CD4-positive, alpha-beta T cell treated with Interferon gamma for 1 hour (primary cell): Measurements from ENCODE around the gene GAREM1.

Experiments
- DNase-seq: peaks from one replicate; pipeline ENCODE4 v3.0.0-alpha.2; 2020

Gene GAREM1

DNA sequence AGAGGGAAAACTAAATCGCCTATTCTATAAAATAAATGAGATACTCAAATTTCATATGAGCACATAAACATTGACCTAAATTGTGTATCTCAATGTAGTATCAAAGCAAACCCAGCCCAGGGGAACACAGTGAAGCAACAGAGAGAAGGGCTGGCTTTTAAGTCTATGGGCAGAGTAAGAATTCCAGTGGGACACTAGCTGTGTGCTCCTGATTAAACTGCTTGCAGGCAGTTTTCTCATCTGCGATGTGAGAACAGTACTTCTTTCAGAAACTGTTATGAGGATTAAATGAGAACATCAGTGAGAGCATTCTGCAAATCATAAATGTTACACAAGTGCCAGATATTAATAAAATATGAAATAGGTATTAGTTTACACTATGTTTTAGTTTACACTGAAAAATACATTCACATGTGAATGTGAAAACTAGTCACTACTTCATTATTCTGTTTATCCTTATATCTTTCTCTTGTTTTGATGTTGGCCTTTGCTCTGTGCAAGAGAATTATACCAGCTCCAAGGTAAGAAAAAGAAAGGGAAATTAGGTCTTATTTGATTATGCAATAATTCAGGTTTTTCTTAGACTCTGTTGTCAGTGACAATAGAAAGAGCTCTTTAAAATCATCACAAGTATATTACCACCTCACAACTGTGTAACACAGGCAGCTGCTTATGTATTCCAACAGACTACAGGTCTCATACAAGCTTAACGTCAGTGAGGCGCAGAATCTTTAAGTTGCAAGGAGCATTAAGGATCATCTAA lies 47.5 kb downstream of the GAREM1 start:
- DNase-seq, result no peak

DNA sequence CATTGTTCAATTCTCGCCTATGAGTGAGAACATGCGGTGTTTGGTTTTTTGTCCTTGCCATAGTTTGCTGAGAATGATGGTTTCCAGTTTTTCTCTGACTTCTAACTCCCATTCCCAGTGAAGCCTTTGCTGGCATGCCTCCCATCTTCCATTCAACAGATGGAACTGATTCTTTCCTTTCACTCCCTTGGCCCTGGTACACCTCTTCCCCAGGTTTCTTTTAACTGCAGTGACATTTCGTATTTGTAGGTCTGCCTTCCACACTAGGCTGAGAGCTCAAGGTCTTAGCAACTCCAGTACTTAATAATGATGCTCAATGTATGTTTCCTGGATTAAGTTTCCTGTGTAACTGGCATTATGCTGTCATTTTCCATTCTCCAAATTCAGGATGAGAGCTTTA lies 48.5 kb downstream of the GAREM1 start:
- DNase-seq, result no peak

DNA sequence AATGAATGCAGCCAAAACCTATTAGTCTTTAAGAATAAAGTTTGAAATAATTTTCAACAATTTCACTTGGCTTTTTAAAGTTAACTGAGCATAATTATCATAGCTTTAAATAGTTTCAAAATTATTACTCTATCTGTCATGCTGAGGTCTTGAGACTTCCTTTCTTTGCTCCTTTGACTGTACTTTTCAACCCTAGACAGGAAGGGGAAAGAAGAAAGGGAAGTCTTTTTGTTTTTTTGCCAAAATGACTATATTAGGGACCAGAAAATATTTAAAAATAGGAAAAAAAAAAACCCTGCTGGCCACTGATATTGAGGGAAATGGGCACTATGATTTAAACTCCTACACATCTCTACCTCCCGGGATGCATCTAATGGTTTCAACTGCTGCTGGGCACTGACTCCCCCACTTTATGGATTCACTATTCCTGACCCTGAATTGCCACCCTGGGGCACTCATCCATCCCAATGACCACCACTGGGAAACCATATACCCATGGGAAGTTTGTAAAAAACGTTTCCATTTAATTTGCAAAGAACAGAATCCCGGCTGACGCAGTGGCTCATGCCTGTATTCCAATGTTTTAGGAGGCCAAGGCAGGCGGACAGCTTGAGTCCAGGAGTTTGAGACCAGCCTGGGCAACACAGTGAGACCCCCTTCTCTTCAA lies 50.5 kb downstream of the GAREM1 start:
- DNase-seq, result no peak

DNA sequence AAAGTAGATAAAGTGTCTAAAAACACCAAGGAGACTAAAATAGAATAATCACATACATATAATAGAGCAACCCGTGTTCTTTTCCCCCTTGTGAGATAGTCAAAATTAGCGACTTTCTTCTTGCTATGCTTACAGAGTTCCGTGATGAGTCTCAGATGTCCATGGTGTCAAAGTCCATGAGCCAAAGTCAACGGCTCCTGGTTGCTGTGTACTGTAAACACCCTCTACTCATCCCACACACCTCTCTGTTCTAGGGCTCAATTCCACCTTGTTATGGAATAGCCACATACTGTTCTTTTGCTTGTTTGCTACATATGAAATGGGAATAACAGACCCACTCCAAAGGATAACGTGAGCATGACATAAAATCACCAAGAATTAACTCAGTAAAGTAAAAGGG lies 52.5 kb downstream of the GAREM1 start:
- no peak for DNase-seq

DNA sequence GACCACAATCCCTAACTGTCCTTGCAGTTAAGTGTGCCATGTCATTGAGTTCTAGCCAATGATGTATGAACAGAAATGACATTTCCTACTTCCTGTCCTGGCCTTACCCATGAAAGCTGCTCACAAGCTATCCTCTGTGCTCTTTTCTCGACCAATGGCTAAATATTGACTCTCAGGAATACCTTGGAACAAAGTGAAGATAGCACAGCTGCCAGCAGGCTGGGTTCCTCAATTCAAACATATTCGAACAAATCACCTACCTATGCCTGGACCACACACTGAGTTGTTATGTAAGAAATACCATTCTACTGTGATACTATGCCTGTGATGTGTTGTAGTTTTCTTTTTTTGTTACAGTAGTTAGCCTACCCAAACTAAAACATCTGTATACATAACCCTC lies 65.1 kb downstream of the GAREM1 start:
- DNase-seq, result no peak

DNA sequence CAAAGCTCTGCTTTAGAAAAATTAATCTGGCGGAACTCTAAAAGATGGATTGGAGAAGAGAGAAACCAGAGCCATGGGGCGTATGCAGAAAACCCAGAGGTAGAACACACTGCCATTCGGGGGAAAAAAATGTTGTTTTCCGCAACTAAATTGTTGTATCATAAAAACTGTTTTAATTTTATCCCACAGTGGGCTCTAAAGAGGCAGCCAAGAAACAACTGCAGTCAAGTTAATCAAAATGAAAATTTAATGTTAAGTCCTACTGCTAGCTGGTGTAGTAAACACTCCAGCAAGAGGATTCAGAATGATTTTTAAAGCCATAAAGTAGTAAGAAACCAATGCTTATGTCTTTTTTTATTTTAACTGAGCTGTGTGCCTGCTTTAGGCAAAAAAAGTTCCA lies 69.1 kb downstream of the GAREM1 start:
- no peak for DNase-seq

DNA sequence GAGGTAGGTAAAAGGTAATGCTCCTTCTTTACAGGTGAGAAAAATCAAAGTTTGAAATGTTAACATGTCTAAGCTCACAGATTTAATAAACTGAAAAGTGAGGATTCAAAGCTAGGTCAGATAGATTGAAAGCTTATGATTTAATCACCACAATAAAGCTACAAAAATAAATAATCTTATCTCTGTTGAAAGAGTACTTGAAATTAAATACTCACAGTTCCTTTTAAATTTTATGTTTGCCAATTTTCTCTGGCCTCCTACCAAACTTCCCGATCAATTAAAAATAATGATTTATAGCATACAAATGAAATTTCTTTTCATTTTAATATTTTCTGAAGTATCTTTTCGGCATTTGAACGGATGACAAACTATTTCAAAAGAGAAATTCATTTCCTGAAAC lies 77.3 kb downstream of the GAREM1 start:
- DNase-seq, result no peak

DNA sequence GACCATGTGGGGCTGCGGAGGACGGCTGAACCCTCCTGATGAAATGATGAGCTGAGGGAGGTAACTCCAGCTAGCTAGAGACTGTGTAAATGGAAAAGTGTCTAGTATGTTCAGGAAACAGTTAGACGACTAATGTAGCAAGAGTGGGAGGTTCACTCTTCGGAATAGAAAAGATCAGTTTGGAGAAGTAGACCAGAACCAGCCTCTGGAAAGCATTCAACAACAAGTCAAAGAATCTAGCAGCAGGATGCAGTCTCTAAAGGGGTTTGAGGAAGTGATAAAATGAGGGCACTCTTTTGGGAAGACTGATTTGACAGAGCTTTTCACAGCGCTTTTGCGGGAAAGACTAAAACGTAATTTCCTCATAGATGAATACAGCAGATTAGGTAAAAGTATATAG lies 79.6 kb downstream of the GAREM1 start:
- no peak for DNase-seq

DNA sequence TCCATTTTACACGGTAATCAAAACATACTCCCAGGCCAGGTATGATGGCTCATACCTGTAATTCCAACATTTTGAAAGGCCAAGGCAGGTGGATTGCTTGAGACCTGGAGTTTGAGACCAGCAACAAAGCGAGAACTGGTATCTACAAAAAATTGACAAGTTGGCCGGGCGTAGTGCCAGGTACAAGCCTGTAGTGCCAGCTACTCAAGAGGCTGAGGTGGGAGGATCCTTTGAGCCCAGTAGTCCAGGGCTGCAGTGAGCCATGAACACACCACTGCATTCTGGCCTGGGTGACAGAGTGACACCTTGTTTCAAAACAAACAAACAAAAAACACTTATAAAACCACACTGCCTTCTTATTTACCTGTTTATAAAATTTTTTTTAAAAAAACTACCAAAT lies 80.8 kb downstream of the GAREM1 start:
- DNase-seq, result no peak

DNA sequence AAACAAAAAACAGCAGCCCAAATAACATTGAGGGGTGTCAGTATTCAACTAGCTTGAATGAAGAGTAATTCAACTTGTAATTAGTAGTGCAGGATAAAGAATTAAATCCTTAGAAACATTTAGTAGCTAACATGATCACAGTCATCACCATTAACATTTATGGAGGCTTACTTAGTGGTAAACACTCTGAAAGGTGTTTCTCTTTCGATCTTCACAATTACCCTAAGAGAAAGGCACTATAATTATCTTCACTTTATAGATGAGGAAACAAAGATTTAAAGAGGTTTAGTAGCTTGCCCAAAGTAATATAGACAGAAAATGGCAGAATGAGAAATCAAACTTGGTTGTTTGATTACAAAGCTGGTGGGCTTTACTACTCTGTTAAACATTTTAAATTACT lies 81.5 kb downstream of the GAREM1 start:
- no peak for DNase-seq

DNA sequence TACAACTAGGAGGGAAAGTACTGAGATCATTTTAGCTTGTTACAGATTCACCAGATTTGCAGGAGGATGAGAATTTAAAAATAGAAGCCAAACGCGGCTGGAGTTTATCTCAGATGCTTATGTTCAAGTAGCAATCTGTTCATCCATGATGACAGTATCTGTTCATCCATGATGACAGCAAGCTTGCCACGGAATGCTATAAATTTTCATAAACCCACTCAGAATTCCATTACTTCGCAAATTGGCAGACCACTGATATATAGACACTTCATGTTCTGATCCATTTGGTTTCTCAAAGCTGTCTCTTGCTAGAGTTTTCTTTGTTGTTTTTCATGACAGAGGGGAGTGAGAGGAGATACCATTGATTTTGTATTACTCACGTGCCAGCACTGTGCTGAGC lies 84.2 kb downstream of the GAREM1 start:
- DNase-seq, result no peak

DNA sequence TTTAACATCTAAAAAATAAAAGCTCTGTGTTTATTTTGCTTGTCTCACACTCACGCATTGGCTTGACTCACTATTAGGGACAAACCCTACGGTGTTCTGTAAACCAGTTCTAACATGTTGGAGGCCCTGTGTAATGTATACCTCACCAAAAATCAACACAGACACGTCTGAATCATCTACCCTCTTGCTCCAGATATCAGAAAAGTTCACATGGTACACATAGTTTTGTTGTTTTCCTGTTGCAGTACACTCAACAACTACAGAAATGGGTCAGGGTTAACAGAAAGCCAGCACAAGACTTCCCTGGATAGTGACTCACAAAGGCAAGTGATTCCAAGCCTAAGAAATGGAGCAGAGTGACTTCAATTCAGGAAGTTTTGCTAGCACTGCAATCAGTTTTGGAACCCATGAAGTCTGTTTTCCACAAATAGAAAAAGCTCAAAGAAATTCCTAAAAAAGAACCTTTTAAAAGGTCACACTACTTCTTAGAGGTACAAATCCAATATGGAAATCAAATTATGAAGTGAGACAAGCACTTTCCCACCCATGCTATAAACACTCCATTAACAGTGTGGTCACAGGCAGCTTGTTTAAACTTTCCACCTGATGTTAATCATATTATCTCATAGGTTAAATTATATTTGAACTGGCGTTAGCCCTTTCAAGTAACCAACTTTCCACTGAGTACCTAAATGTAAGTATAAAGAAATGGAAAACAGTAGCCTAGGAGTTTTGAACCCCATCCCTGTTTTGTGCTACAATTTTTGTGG lies 87.4 kb downstream of the GAREM1 start:
- no peak for DNase-seq

DNA sequence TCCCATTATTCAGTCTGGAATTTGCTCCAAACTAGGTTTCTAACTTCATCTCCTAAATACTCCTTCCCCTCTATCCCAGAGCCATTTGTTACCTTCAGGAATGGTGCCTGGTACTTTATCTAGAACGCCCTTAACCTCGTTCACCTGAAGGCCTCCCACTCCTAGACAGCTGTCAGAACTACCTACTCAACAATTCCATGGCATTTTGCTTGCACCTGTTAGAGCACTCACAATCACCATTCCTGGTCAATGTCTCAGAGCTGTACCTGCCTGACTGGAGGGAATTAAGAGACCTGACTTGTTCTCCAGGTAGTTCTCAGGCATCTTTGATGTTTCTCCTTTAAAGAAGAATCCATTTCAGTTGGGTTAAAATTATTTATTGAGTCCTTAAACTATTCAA lies 88.9 kb downstream of the GAREM1 start:
- DNase-seq, result no peak

DNA sequence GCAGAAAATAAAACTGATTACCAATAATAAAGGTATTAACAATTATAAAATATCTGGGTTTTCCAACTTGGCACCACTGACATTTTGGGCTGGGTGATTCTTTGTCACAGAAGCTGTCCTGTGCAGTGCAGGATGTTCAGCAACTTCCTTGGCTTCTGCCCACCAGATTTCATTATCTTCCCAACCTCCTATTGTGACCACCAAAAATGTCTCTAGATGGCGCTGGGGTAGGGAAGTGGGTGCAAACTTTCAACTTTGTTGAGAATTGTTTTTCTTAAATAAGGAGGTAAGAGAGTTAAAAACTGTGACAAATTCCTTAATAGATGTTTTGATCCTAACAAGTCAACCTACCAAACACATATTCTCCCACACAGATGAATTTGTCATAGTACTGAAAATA lies 90.1 kb downstream of the GAREM1 start:
- no peak for DNase-seq

DNA sequence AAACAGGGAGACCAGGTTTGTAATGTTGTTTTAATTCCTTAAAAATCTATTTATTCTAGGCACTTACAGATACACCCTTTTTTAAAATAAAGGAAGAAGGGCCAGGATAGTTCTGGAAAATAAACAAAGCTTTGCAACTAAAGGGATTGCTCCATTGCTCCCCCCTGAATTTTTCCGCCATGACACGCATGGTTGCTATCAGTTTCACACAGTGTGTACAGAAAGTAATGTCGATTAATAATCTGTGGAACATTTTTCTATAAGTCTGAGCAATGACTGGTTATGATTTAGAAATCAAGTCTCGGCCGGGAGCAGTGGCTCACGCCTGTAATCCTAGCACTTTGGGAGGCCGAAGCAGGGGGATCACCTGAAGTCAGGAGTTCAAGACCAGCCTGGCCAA lies 90.8 kb downstream of the GAREM1 start:
- DNase-seq, result no peak

DNA sequence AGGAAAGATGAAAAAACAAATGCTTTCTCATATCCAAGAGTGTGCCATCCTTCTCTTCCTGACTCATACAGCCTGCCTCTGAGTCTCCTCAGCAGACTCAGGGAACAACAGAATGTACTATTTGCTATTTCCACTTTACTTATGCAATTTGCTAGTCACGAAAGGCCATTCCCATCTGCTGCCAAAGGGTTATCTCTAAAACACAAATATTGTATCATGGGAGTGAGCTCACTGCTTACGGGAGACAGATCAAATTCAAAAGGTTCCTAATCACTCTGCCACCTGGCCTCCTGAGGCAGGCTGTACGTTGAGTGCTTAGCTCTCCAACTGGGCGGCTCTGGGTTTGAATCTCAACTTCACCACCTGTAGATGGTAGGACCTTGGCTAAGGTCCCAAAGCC lies 92.0 kb downstream of the GAREM1 start:
- no peak for DNase-seq

DNA sequence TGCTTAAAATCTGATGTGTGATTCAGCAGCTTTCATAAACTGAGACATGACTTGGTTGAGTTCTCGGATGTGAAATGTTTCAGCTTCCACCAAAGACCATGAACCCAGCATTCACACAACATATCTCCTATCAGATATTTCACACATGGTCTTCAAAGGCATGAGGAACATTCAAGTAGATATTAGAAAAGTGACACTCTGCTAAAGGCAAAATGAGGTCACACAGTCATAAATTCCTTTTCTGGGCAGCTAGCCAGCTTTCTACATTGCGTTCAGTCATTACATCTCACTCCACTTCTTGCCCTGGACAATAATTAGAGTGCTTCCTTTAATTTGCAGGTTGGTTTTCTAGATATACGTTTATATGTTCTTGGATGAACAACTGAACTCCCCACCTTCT lies 96.7 kb downstream of the GAREM1 start:
- DNase-seq, result no peak

DNA sequence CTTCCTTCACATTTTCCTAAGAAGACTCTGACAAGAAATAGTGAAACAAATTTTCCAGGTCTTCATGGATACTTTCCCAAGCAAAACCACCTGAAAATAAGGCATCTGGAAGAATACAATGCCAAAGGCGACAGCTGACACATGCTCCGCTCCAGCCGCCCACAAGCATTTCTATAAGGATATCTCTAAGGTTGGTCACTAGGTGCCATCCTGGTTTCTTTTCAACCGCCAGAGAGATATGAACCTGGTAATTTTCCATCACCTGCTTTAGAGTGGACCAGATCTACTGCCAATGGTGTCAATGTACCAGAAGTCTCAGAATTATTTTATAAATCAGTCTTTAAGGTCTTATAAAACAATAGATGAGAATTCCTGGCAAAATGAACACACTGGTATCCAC lies 97.2 kb downstream of the GAREM1 start:
- no peak for DNase-seq

DNA sequence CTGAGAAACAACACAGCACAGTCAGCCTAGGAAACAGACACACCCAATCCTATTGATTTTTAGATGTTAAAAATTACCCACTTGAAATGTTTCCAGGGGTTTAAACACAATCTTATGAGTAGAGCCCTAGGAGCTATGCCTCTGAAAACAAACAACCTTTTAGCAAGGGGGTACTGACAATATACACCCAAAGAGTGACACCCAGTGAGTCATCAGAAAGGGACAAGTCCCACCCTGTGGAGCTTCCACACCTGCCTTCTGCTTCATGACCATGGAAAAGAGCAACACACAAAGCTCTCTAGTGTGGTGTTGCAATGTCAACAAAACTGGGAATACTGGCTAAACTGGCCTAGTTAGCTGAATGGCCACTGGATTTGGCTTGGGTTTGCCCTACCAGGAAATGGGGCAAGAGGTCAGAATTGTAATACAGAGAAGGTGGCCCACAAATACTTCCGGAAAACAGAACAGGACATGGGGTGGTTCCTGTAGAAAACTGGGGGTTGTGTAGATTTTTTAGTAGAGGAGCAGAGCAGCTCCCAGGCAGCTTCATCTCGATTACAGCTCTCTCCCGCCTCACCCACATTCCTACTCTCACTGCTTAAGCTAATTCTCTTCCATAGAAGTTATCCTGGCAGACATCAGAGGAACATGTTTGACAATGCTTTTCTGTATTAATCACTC lies 98.2 kb downstream of the GAREM1 start:
- DNase-seq, result no peak

DNA sequence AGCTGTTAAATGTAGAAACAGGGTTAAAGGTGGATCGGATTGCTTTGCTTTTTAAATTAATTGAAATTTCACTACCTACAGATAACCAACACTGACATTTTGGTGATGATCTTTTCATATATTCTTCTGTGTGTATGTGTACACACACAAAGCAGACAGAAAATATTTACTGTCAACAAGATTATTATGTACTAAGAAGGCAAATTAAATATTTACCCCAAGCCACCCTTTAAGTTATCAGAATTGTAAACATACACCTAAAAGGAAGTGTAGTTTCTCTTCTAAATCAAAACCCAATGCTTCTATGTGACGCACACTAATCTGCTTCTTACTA lies 98.7 kb downstream of the GAREM1 start:
- no peak for DNase-seq

DNA sequence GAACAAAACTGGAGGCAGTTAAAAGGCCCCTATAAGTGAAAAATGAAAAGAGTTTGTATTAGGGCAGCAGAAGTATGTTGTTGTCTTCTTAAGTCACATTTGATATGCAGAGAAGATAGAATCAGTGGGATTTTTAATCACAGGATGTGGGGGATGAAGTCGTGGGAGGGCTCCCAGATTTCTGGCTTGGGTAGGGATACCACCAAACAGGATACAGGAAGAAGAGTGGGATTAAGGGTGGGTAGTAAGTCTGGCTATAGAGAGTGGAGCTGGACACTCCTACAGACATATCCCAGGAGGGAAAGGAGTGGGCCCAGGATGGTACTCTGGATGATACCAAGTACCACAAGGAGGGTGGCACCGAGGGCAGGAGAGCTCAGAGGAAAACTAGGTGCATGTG lies 99.3 kb downstream of the GAREM1 start:
- DNase-seq, result no peak

DNA sequence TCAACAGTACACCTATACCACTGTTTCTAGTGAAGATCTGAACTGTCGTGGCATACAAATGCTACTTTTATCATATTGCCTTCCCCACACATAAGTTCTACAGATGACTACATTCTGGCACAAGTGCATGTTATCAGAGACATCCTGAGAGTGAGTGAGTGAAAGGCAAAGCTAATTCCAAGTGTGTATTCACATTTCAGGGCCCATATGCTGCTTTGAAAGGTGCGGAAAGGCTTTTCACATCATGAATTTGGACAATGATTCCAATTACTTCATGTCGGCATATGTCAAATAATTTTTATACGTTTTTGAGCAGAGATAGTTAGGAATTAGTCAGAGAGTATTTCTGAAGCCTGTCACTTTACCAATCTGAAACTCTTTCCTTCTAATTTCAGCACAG lies 101.7 kb downstream of the GAREM1 start:
- DNase-seq, result no peak

DNA sequence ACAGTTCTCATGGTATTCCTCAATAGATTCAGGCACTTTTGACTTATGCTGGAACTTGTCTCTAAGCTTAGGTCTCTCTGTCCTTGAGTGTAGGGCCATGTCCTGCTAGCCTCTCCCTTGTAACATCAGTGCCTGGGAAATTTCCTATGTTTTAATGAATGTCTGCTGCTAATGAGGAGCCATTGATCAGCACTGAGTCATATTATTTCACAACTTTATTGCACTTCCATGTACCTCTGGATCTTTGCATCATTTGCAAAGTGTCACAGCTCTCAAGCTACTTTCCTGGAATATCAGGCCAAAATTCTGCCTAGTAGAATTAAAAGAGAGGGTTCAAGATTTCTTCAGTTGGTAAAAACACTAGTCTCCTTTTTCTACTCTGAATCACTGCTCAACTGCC lies 102.5 kb downstream of the GAREM1 start:
- DNase-seq, result no peak
